Loucy (cell line): ENCODE data around the gene OR10AD1.

ENCODE experiments used
- H2AFZ ChIP-seq: fragments of 200-600 bp; sonication (generic); 2 replicates; pipeline ENCODE4 v1.6.0; 2016; ENCODE audit warnings: antibody characterized with exemption, mild to moderate bottlenecking, low read length, moderate library complexity
- H3F3A ChIP-seq: fragments of 200-600 bp; 2 replicates; pipeline ENCODE4 v1.6.0; 2016; ENCODE audit warnings: antibody characterized with exemption, low read depth, mild to moderate bottlenecking
- H3K27me3 ChIP-seq: fragments of 200-600 bp; sonication (generic); 2 replicates; pipeline ENCODE4 v1.6.1; 2014; ENCODE audit warnings: low read length, mild to moderate bottlenecking; ENCODE audit not compliant: insufficient read depth, poor library complexity, severe bottlenecking
- H3K36me3 ChIP-seq: fragments of 200-600 bp; sonication (generic); 2 replicates; pipeline ENCODE4 v1.6.1; 2016; ENCODE audit warnings: low read length; ENCODE audit not compliant: insufficient read depth
- H3K4me1 ChIP-seq: fragments of 200-600 bp; sonication (generic); 2 replicates; pipeline ENCODE4 v1.5.1; 2014; ENCODE audit warnings: low read length, mild to moderate bottlenecking; ENCODE audit not compliant: insufficient read depth, poor library complexity, severe bottlenecking
- H3K4me2 ChIP-seq: fragments of 200-600 bp; sonication (generic); 2 replicates; pipeline ENCODE4 v1.6.0; 2014; ENCODE audit warnings: antibody characterized with exemption, low read length, low read depth, mild to moderate bottlenecking; ENCODE audit not compliant: poor library complexity, severe bottlenecking
- H3K4me3 ChIP-seq: fragments of 200-600 bp; sonication (generic); 2 replicates; pipeline ENCODE4 v1.5.1; 2014; ENCODE audit warnings: low read length, mild to moderate bottlenecking, mixed read lengths; ENCODE audit not compliant: poor library complexity, severe bottlenecking
- H3K79me2 ChIP-seq: fragments of 200-600 bp; sonication (generic); 2 replicates; pipeline ENCODE4 v1.6.1; 2014; ENCODE audit warnings: low read length; ENCODE audit not compliant: insufficient read depth
- H3K9ac ChIP-seq: fragments of 200-600 bp; sonication (generic); 2 replicates; pipeline ENCODE4 v1.6.0; 2014; ENCODE audit warnings: mild to moderate bottlenecking, low read depth, low read length, moderate library complexity; ENCODE audit not compliant: poor library complexity, severe bottlenecking
- H3K9me2 ChIP-seq: fragments of 200-600 bp; sonication (generic); replicated peaks from 2 replicates; pipeline ENCODE4 v1.6.1; 2016; ENCODE audit warnings: low read depth, low read length, mixed read lengths
- H3K9me3 ChIP-seq: fragments of 200-600 bp; sonication (generic); 2 replicates; pipeline ENCODE4 v1.6.1; 2014; ENCODE audit warnings: mild to moderate bottlenecking, antibody characterized with exemption, low read length, low read depth; ENCODE audit not compliant: insufficient read depth
- H4K20me1 ChIP-seq: fragments of 200-600 bp; sonication (generic); 2 replicates; pipeline ENCODE4 v1.6.0; 2014; ENCODE audit warnings: antibody characterized with exemption, low read length, mild to moderate bottlenecking; ENCODE audit not compliant: insufficient read depth, poor library complexity, severe bottlenecking
- CTCF ChIP-seq: fragments of 200-600 bp; sonication (generic); conservative IDR thresholded peaks from 2 replicates; pipeline ENCODE4 v1.5.1; 2014; ENCODE audit warnings: mild to moderate bottlenecking, antibody characterized with exemption, low read length
- EZH2phosphoT487 ChIP-seq: fragments of 200-600 bp; IDR thresholded peaks from 2 replicates; pipeline ENCODE4 v1.6.1; 2018; ENCODE audit warnings: antibody characterized with exemption, mild to moderate bottlenecking, moderate library complexity, borderline replicate concordance

Gene OR10AD1

GRCh38 chr12:48182631-48183030, 20.5 kb downstream of the OR10AD1 start:
- Histone ChIP-seq H3K9me3 (no peaks in the 10 kb centered on the region), H3F3A (no peaks in the 10 kb centered on the region; the same call in 1 of the 2 replicates), H3K27me3 (no peaks in the 10 kb centered on the region), H3K4me1 (peaks cover 26% of the 10 kb centered on the region), H4K20me1 (no peaks in the 10 kb centered on the region), H3K4me2 (peak overlapping the region; percentile 81), H3K9me2 (no peaks in the 10 kb centered on the region), H3K4me3 (peak overlapping the region; percentile 80), H2AFZ (peak overlapping the region; percentile 95), H3K9ac (peak overlapping the region; percentile 47), H3K79me2 (no peaks in the 10 kb centered on the region), H3K36me3 (no peaks in the 10 kb centered on the region)
- TF ChIP-seq CTCF (no peak), EZH2phosphoT487 (no peak)

DNA sequence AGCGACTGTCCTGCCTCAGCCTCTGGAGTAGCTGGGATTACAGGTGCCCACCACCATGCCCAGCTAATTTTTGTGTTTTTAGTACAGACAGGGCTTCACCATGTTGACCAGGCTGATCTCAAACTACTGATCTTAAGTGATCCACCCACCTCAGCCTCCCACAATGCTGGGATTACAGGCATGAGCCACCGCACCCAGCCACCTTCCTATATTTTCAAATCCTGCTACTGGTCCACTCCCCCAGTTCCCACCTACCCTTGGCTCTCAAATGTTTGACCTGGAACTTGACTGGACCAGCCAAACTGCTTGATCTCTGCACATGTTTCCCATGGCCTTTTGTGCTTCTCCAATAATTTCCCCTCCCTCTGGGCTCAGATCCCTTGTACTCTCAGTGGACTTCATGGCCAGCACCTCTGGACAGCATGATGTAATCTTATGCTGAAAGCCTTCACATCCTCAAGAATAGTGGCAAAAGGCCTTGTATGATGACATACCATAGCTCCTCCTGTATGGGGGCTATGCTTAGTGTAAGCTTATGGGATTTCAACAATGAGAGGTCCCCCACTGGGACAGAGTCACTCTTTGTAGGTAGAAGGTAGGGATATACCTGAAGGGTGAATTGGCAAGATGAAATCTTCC, 22.1 kb downstream of the OR10AD1 start:
- Histone ChIP-seq H3K9ac (no peak overlapping the region), H3K4me3 (no peak overlapping the region), H3K9me2 (no peaks in the 10 kb centered on the region), H3K79me2 (no peaks in the 10 kb centered on the region), H3K4me1 (peaks cover 24% of the 10 kb centered on the region), H3F3A (no peaks in the 10 kb centered on the region; the same call in 1 of the 2 replicates), H3K4me2 (no peak overlapping the region), H3K9me3 (no peaks in the 10 kb centered on the region), H3K27me3 (no peaks in the 10 kb centered on the region), H4K20me1 (no peaks in the 10 kb centered on the region), H3K36me3 (no peaks in the 10 kb centered on the region), H2AFZ (no peak overlapping the region)
- TF ChIP-seq CTCF (no peak), EZH2phosphoT487 (no peak)

- Histone ChIP-seq H3K9me3 (no peaks in the 10 kb centered on the region), H2AFZ (no peak overlapping the region), H3K9ac (no peak overlapping the region), H3K4me1 (peaks cover 24% of the 10 kb centered on the region), H3F3A (no peaks in the 10 kb centered on the region; the same call in 1 of the 2 replicates), H3K27me3 (no peaks in the 10 kb centered on the region), H4K20me1 (no peaks in the 10 kb centered on the region), H3K4me3 (no peak overlapping the region), H3K9me2 (no peaks in the 10 kb centered on the region), H3K36me3 (no peaks in the 10 kb centered on the region), H3K4me2 (no peak overlapping the region), H3K79me2 (no peaks in the 10 kb centered on the region)
- TF ChIP-seq EZH2phosphoT487, result no peak
- no peak for TF ChIP-seq CTCF
Measured at GRCh38 chr12:48180424-48180823, 22.7 kb downstream of the OR10AD1 start.
